GM12873 (cell line): ENCODE measurements around the gene HLTF.

Source experiments
- CTCF ChIP-seq: IDR thresholded peaks from 2 replicates; pipeline ENCODE4 v1.5.1; 2012; ENCODE audit warnings: low read depth, mild to moderate bottlenecking, moderate library complexity, low read length, control low read depth; ENCODE audit not compliant: insufficient read depth; ENCODE audit errors: missing control alignments

HLTF gene, protein sequence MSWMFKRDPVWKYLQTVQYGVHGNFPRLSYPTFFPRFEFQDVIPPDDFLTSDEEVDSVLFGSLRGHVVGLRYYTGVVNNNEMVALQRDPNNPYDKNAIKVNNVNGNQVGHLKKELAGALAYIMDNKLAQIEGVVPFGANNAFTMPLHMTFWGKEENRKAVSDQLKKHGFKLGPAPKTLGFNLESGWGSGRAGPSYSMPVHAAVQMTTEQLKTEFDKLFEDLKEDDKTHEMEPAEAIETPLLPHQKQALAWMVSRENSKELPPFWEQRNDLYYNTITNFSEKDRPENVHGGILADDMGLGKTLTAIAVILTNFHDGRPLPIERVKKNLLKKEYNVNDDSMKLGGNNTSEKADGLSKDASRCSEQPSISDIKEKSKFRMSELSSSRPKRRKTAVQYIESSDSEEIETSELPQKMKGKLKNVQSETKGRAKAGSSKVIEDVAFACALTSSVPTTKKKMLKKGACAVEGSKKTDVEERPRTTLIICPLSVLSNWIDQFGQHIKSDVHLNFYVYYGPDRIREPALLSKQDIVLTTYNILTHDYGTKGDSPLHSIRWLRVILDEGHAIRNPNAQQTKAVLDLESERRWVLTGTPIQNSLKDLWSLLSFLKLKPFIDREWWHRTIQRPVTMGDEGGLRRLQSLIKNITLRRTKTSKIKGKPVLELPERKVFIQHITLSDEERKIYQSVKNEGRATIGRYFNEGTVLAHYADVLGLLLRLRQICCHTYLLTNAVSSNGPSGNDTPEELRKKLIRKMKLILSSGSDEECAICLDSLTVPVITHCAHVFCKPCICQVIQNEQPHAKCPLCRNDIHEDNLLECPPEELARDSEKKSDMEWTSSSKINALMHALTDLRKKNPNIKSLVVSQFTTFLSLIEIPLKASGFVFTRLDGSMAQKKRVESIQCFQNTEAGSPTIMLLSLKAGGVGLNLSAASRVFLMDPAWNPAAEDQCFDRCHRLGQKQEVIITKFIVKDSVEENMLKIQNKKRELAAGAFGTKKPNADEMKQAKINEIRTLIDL

GRCh38 chr3:149086232-149086988 lies at the start of gene HLTF:
HLTF (minus strand) TSS chr3:149086533; CDS start chr3:149086336, 197 bp downstream.
- no peak for TF ChIP-seq CTCF

- TF ChIP-seq CTCF = no peak
These were observed 48.2 kb upstream of the HLTF start for GRCh38 chr3:149134575-149134974.

DNA sequence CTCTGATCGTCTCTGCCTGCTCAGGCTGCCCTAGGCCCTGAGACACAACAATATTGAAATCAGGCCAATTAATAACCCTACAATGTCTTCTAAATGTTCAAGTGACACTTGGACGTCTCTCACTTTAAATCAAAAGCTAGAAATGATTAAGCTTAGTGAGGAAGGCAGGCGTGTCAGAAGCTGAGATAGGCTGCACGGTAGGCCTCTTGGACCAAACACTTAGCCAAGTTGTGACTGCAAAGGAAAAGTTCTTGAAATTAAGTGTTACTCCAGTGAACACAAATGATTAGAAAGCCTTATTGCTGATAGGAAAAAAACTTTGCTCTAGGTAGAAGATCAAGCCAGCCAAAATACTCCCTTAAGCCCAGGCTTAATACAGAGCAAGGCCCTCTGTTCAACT lies 45.3 kb upstream of the HLTF start:
- no peak for TF ChIP-seq CTCF

- TF ChIP-seq CTCF = peak; percentile 5
These were observed 43.2 kb upstream of the HLTF start, which contains the start of gene HPS3 for GRCh38 chr3:149129326-149130205. HPS3 (plus strand) TSS chr3:149129638; CDS start chr3:149129724, 86 bp downstream.

- TF ChIP-seq CTCF = no peak
These were observed 42.5 kb upstream of the HLTF start for GRCh38 chr3:149128821-149129220.

DNA sequence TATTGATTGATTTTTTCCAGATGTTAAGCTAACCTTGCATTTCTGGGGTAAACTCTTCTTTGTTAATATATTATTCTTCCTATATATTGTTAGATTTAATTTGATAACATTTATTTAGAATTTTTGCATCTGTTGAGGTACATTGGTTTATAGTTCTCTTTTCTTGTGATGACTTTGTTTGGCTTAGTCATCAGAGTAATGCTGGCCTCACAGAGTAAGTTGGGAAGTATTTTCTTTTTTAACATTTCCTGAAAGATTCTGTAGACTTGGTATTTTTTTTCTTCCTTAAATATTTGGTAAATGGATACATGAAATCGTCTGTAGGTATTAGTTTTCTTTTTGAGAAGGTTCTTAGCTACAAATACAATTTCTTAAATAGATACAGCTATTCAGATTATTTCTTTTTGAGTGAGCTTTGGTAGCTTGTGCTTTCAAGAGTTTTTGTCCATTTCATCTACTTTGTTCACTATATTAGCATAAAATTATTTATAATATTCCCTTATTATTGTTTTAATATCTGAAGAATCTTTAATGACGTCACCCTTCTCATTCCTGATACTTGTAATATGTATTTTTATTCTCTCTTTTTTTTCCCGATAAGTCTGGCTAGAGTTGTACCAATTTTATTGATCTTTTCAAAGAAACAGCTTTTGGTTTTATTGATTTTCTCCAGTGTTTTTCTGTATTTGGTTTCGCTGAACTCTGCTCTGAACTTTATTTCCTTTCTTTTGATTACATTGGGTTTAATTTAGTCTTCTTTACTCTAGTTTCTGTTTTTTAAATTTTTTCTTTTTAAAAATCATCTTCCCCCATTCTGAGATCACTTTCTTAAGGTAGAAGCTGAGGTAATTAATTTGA lies 36.6 kb upstream of the HLTF start:
- no peak for TF ChIP-seq CTCF
